Measurements from ENCODE around the gene GFER. TPM values are rescaled to one million over a fixed set of nuclear protein-coding genes. Genes with fewer than 3 reads are reported as not detected.

GFER gene
- total RNA-seq, 1 donor from 2014 or later, result 32.7 TPM

- peaks cover 44% of the 10 kb centered on the region for H3K27me3 ChIP-seq (ENCODE audit: control insufficient read depth, insufficient read depth, low read length)
Measured at GRCh38 chr16:1987198-1987597, 3.2 kb downstream of the GFER start.

GRCh38 chr16:1989209-1990100 lies 5.5 kb downstream of the GFER start, which contains the start of gene SYNGR3:
SYNGR3 (plus strand) TSS chr16:1989970; CDS start chr16:1990103, 133 bp downstream.
- Histone ChIP-seq H3K27me3 (ENCODE audit: control insufficient read depth, insufficient read depth, low read length) (peaks cover 29% of the 10 kb centered on the region), H3K4me3 (ENCODE audit: low read depth, low read length) (peak within 1 kb of the TSS; percentile 31), H3K36me3 (ENCODE audit: control insufficient read depth, insufficient read depth, low read length) (peaks cover 5% of the 10 kb centered on the region)
- TF ChIP-seq CTCF (IDR thresholded peaks at IDR 0.05; ENCODE audit: insufficient read depth, low read length, poor library complexity, severe bottlenecking), result no peak
- DNase-seq (ENCODE audit: low read depth), result no peak

More at GRCh38 chr16:1987198-1987597, 3.2 kb downstream of the GFER start:
- TF ChIP-seq CTCF (IDR thresholded peaks at IDR 0.05; ENCODE audit: insufficient read depth, low read length, poor library complexity, severe bottlenecking), result no peak
- peaks cover 5% of the 10 kb centered on the region for H3K36me3 ChIP-seq (ENCODE audit: control insufficient read depth, insufficient read depth, low read length)
- no peak overlapping the region for H3K4me3 ChIP-seq (ENCODE audit: low read depth, low read length)
- DNase-seq (ENCODE audit: low read depth), result no peak

- H3K4me3 ChIP-seq (ENCODE audit: low read depth, low read length), result peak overlapping the region; percentile 31
- TF ChIP-seq CTCF (IDR thresholded peaks at IDR 0.05; ENCODE audit: insufficient read depth, low read length, poor library complexity, severe bottlenecking), result no peak
- H3K27me3 ChIP-seq (ENCODE audit: control insufficient read depth, insufficient read depth, low read length), result peaks cover 29% of the 10 kb centered on the region
- no peak for DNase-seq (ENCODE audit: low read depth)
- H3K36me3 ChIP-seq (ENCODE audit: control insufficient read depth, insufficient read depth, low read length), result peaks cover 5% of the 10 kb centered on the region
Measured at GRCh38 chr16:1990101-1990350, 6.0 kb downstream of the GFER start.

GRCh38 chr16:1990351-1991134 lies 6.5 kb downstream of the GFER start:
- no peak for DNase-seq (ENCODE audit: low read depth)
- Histone ChIP-seq H3K27me3 (ENCODE audit: control insufficient read depth, insufficient read depth, low read length) (peaks cover 29% of the 10 kb centered on the region), H3K36me3 (ENCODE audit: control insufficient read depth, insufficient read depth, low read length) (peaks cover 5% of the 10 kb centered on the region), H3K4me3 (ENCODE audit: low read depth, low read length) (peak overlapping the region; percentile 31)
- no peak for TF ChIP-seq CTCF (IDR thresholded peaks at IDR 0.05; ENCODE audit: insufficient read depth, low read length, poor library complexity, severe bottlenecking)

- Histone ChIP-seq H3K27me3 (ENCODE audit: control insufficient read depth, insufficient read depth, low read length) (peaks cover 29% of the 10 kb centered on the region), H3K4me3 (ENCODE audit: low read depth, low read length) (no peak overlapping the region), H3K36me3 (ENCODE audit: control insufficient read depth, insufficient read depth, low read length) (peaks cover 2% of the 10 kb centered on the region)
- no peak for TF ChIP-seq CTCF (IDR thresholded peaks at IDR 0.05; ENCODE audit: insufficient read depth, low read length, poor library complexity, severe bottlenecking)
- no peak for DNase-seq (ENCODE audit: low read depth)
Measured at GRCh38 chr16:1991135-1991551, 7.2 kb downstream of the GFER start.

All from kidney epithelial cell (primary cell).